K562 (cell line): ENCODE data around the gene RERE. TPM values are rescaled to one million over a fixed set of nuclear protein-coding genes. Genes with fewer than 3 reads are reported as not detected.
A peak's percentile ranks its signal among the peaks of the same experiment; 100 is the strongest.

Experiments
- ATAC-seq: fragments of 200-7000 bp; cut with Tn5 transposase; 3 replicates; pipeline ENCODE4 v1.9.1; 2020; ENCODE audit warnings: moderate library complexity
- BruUV-seq: library from RNA; stranded (reverse); fragments of 400-500 nt; replicated peaks from 2 replicates; lab custom pipeline; 2021; lab: Mats Ljungman, UMichigan
- CTCF ChIA-PET: fragments of 300-600 bp; formaldehyde crosslinking; extraction: SDS; loops from one replicate; lab custom pipeline; 2021; ENCODE audit warnings: low intra/inter-chr PET ratio; lab: Yijun Ruan, JAX
- POLR2A ChIA-PET: fragments of 300-600, 350-650 bp; sonication (Branson Sonifier 250); formaldehyde crosslinking; extraction: SDS; loops from one replicate; lab custom pipeline; 2021; ENCODE audit warnings: antibody characterized with exemption, inconsistent platforms; lab: Yijun Ruan, JAX
- DNase-seq, 4 experiments: peaks; one replicate each; pipeline versions ENCODE4 v3.0.0 to v3.0.0-alpha.2; 2011 to 2018; ENCODE audit warnings: low spot score in 3 of 4, mixed read lengths in 3 of 4; ENCODE audit errors: extremely low read depth in 1 of 4
- FAIRE-seq: peaks from 2 replicates; lab custom pipeline; 2011; peaks lifted over from hg19 to GRCh38; lab: Jason Lieb, UNC
- H2AFZ ChIP-seq: 2 replicates; pipeline ENCODE4 v1.6.0; 2011; ENCODE audit warnings: low read depth, low read length, control low read depth, inconsistent platforms
- H3K27ac ChIP-seq: fragments of 200-600 bp; 3 replicates; pipeline ENCODE4 v1.8.0; 2011; ENCODE audit warnings: low read depth, mild to moderate bottlenecking, control low read depth, inconsistent platforms, low read length, moderate library complexity, mixed read lengths; ENCODE audit errors: extremely low read depth
- H3K27me3 ChIP-seq, 2 experiments: fragments of 300-600 bp in 1 of 2; 2 replicates in 1 of 2; 3 replicates in 1 of 2; pipeline versions ENCODE4 v1.6.0 to v1.8.0; 2011; ENCODE audit warnings: inconsistent platforms in 2 of 2, low read length in 2 of 2, mild to moderate bottlenecking in 1 of 2, mixed read lengths in 1 of 2, moderate library complexity in 1 of 2; ENCODE audit not compliant: control insufficient read depth in 2 of 2, insufficient read depth in 2 of 2
- H3K36me3 ChIP-seq: fragments of 300-600 bp; 3 replicates; pipeline ENCODE4 v1.8.0; 2011; ENCODE audit warnings: mild to moderate bottlenecking, low read length, inconsistent platforms; ENCODE audit not compliant: control insufficient read depth, insufficient read depth
- H3K4me1 ChIP-seq, 2 experiments: fragments of 200-600 bp in 1 of 2; replicated peaks in 1 of 2; 2 replicates in 1 of 2; 3 replicates in 1 of 2; pipeline versions ENCODE4 v1.5.1 to v1.8.0; 2011; ENCODE audit warnings: inconsistent platforms in 2 of 2, low read length in 2 of 2, mild to moderate bottlenecking in 1 of 2, mixed read lengths in 1 of 2, moderate library complexity in 1 of 2; ENCODE audit not compliant: control insufficient read depth in 2 of 2, insufficient read depth in 2 of 2
- H3K4me2 ChIP-seq: 2 replicates; pipeline ENCODE4 v1.6.1; 2011; ENCODE audit warnings: low read length, control low read depth, inconsistent platforms, mixed read lengths; ENCODE audit not compliant: insufficient read depth
- H3K4me3 ChIP-seq: fragments of 200-600 bp; sonication (generic), shearing (Covaris generic); 2 replicates; pipeline ENCODE4 v1.5.1; 2016; ENCODE audit warnings: control low read depth, inconsistent platforms
- H3K79me2 ChIP-seq: fragments of 200-600 bp; 3 replicates; pipeline ENCODE4 v1.8.0; 2011; ENCODE audit warnings: low read length, inconsistent platforms; ENCODE audit not compliant: control insufficient read depth, insufficient read depth
- H3K9ac ChIP-seq, 2 experiments: 2 replicates each; pipeline versions ENCODE4 v1.6.0 to v1.6.1; 2011; ENCODE audit warnings: low read depth in 2 of 2, low read length in 2 of 2, control low read depth in 1 of 2, inconsistent platforms in 1 of 2, mild to moderate bottlenecking in 1 of 2, mixed read lengths in 1 of 2; ENCODE audit not compliant: insufficient read depth in 1 of 2
- H3K9me1 ChIP-seq: one replicate; pipeline ENCODE4 v1.6.0; 2011; ENCODE audit warnings: inconsistent platforms, mild to moderate bottlenecking, low read length, moderate library complexity; ENCODE audit not compliant: control insufficient read depth, insufficient read depth
- H3K9me3 ChIP-seq: replicated peaks from 2 replicates; pipeline ENCODE4 v1.5.1; 2011; ENCODE audit warnings: low read depth, low read length, inconsistent platforms; ENCODE audit not compliant: control insufficient read depth, insufficient read depth
- H4K20me1 ChIP-seq: replicated peaks from 2 replicates; pipeline ENCODE4 v1.6.1; 2011; ENCODE audit warnings: low read length, inconsistent platforms, mixed read lengths; ENCODE audit not compliant: control insufficient read depth, insufficient read depth
- C11orf30 ChIP-seq: fragments of 450-650 bp; IDR thresholded peaks from 2 replicates; pipeline ENCODE4 v1.6.1; 2016; ENCODE audit warnings: low read depth, mild to moderate bottlenecking
- CBX2 ChIP-seq: fragments of 200-600 bp; sonication (generic); IDR thresholded peaks from one replicate; pipeline ENCODE4 v1.6.1; 2012; ENCODE audit warnings: mild to moderate bottlenecking, low read length, inconsistent platforms; ENCODE audit not compliant: insufficient read depth, poor library complexity, severe bottlenecking
- NR4A1 ChIP-seq, 2 experiments: fragments of 250-450 bp in 1 of 2; fragments of 450-650 bp in 1 of 2; sonication (Bioruptor Pico) in 1 of 2; IDR thresholded peaks; 2 replicates each; pipeline versions ENCODE4 v1.4.0 to v1.6.1; 2016 to 2020; ENCODE audit warnings: mild to moderate bottlenecking in 2 of 2, missing compliant biosample characterization in 1 of 2, missing genetic modification characterization in 1 of 2, moderate library complexity in 1 of 2
- POLR2B ChIP-seq: fragments of 450-650 bp; IDR thresholded peaks from 2 replicates; pipeline ENCODE4 v1.6.1; 2018; ENCODE audit warnings: low read depth; ENCODE audit not compliant: partially characterized antibody
- ZNF12 ChIP-seq: sonication (generic); formaldehyde crosslinking; IDR thresholded peaks from 2 replicates; pipeline ENCODE4 v1.4.0; 2020; ENCODE audit warnings: mild to moderate bottlenecking, missing genetic modification reagents
- ZNF316 ChIP-seq: fragments of 450-650 bp; IDR thresholded peaks from 2 replicates; pipeline ENCODE4 v1.6.1; 2016
- ZNF551 ChIP-seq: fragments of 250-450 bp; sonication (Bioruptor Pico); IDR thresholded peaks from 2 replicates; pipeline ENCODE4 v1.5.0; 2021; ENCODE audit warnings: mild to moderate bottlenecking, moderate library complexity
- ZNF780A ChIP-seq: fragments of 250-450 bp; sonication (Bioruptor Pico); IDR thresholded peaks from 2 replicates; pipeline ENCODE4 v1.5.0; 2021; ENCODE audit warnings: mild to moderate bottlenecking
- WGBS: fragments of 100-300 bp; shearing (Covaris generic); methylation state at CpG from one replicate; pipeline ENCODE4 v1.1.6; 2016; ENCODE audit warnings: low coverage, mixed read lengths; ENCODE audit not compliant: insufficient coverage; ENCODE audit errors: missing lambda C conversion rate; 5-methylcytosine and 5-hydroxymethylcytosine counted together
- in situ Hi-C: fragments of 300-500 bp; cut with MboI; formaldehyde crosslinking; loops from 4 replicates; pipeline ENCODE4 v1.15.0; 2018; ENCODE audit warnings: inconsistent platforms, mixed read lengths
- intact Hi-C: fragments of 100-400 bp; cut with micrococcal nuclease; formaldehyde crosslinking; loops from 2 replicates; pipeline ENCODE4 v1.14.2; 2022
- polyA plus RNA-seq, 8 experiments: library from polyadenylated mRNA; depleted of rRNA in 4 of 8; stranded (reverse) in 5 of 8; unstranded in 3 of 8; fragments of >200 nt; fragmentation: Nextera tagmentation in 2 of 8; fragmentation: Illumina TruSeq in 1 of 8; extraction: Ambion mirVana in 2 of 8; extraction: Trizol in 1 of 8; gene quantifications; 2 replicates each; pipeline versions ENCODE4 v1.2.1 to v1.2.3, GENCODE V29; 2011 to 2014; ENCODE audit warnings: inconsistent platforms in 1 of 8, missing spikeins in 1 of 8
- total RNA-seq, 7 experiments: library from RNA; depleted of rRNA in 6 of 7; stranded (reverse); fragments of >200 nt in 6 of 7; fragmentation: Illumina TruSeq in 2 of 7; extraction: Trizol in 2 of 7; gene quantifications; 2 replicates each; pipeline versions ENCODE4 v1.2.1 to v1.2.3, GENCODE V29; 2011 to 2021; ENCODE audit warnings: low replicate concordance in 1 of 7
- TF ChIP-seq, protein P1 (sequence below): fragments of 250-450 bp; sonication (Bioruptor Pico); IDR thresholded peaks from 2 replicates; pipeline ENCODE4 v1.8.0; 2022; ENCODE audit warnings: moderate library complexity, mild to moderate bottlenecking, inconsistent platforms
- TF ChIP-seq, protein P2 (sequence below): fragments of 450-650 bp; IDR thresholded peaks from 2 replicates; pipeline ENCODE4 v1.6.1; 2016
- TF ChIP-seq, protein P3 (sequence below): fragments of 250-450 bp; sonication (Bioruptor Pico); IDR thresholded peaks from 2 replicates; pipeline ENCODE4 v1.5.0; 2021

Gene RERE
- total and polyA plus RNA-seq, 9 of the 15 experiments (the other 6 are each of a cell fraction or from before 2014, with no cell fraction given), result 3.0 to 51.5 (median 13.4) TPM

DNA sequence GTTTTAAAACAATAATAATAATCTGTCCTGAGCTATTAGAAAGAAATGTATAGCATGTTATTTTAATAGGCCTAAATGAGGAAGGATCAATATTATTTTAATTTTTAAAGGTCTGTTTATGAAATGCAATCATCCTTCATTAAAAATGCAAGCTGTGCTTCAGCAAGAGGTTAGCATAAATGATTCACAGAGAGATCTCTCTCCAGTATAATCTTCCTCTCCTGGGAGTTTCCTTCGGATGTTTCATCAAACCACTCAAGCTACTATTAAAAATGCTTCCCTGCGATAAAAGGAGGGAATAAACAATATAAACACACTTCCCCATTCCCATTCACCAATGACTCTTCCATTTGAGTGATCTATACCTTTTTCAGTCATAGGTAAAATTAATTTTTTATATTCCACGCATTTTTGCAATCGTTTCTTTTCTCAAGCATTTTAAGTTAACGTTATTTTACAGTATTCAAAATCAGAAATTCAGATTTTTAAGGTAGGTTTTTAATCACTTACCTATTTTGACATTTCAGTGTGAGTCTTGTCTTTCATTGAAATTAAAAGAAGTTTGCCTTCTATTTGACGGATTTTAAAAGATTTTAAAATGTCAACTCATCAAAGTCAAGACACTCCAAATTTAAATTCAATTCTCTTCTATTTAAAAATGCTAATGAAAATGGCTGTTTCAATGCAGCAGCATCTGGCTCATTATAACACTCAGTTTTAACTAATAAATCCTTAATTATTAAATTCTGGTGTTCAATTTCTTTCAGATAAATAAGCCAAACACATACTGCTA is 64.3 kb downstream of the RERE start:
- intact Hi-C loops, result no loop called here
- CTCF ChIA-PET, result no interaction called here
- H3K9ac ChIP-seq, result no peak overlapping the region
- no peak overlapping the region for H3K27ac ChIP-seq
- H2AFZ ChIP-seq, result no peak overlapping the region
- H3K36me3 ChIP-seq, result no peaks in the 10 kb centered on the region
- H3K4me2 ChIP-seq, result no peak overlapping the region
- no peaks in the 10 kb centered on the region for H4K20me1 ChIP-seq
- BruUV-seq, result no TSS peak
- H3K9me1 ChIP-seq, result no peaks in the 10 kb centered on the region
- POLR2A ChIA-PET, result interaction anchor here (2.4 kb wide), 1 partner anchor 10 kb away, joined by 7 read pairs; no protein-coding TSS in a partner anchor
- TF ChIP-seq ZNF780A (CRISPR knock-in tag) (no peak), ZNF316 (peak; percentile 85), C11orf30 (peak; percentile 66; the same call in 1 of the 2 replicates), CBX2 (no peak)
- TF ChIP-seq, all 486 proteins: peak for 2
- in situ Hi-C loops, result no loop called here
- FAIRE-seq (no peak), DNase-seq (no peak), ATAC-seq (no peak)
- H3K79me2 ChIP-seq, result peaks cover 48% of the 10 kb centered on the region
- no peaks in the 10 kb centered on the region for H3K9me3 ChIP-seq
- no peak overlapping the region for H3K4me3 ChIP-seq
- WGBS, result 85% methylated on average over 6 of the region's 6 CpGs
- H3K4me1 ChIP-seq, result peaks cover 0 to 6% of the 10 kb centered on the region in 2 experiments; a peak in 1 of 5 replicates
- no peaks in the 10 kb centered on the region for H3K27me3 ChIP-seq

DNA sequence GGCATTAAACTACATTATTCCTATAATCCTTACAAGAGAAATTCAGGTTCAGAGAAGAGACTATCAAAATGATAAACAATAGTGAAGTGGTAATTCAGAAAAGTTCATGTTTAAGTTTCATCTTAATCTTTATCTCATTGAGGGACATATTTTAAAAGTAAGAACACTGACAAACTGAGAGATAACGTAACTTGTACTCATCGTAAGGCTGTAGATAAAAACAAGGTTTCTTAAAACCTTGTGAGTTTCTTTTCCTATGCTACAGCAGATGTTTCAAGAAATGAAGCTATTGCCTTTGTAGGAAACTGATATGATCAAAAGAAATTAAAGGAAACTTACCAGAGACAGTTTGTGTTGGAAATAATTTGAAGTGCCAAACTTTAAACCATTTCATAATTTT is 65.0 kb downstream of the RERE start:
- Histone ChIP-seq H3K27me3 (no peaks in the 10 kb centered on the region), H3K9me3 (no peaks in the 10 kb centered on the region), H2AFZ (no peak overlapping the region), H3K9ac (no peak overlapping the region), H3K36me3 (no peaks in the 10 kb centered on the region), H3K79me2 (peaks cover 46% of the 10 kb centered on the region), H3K9me1 (no peaks in the 10 kb centered on the region), H3K4me2 (no peak overlapping the region), H3K27ac (no peak overlapping the region), H3K4me3 (no peak overlapping the region), H4K20me1 (no peaks in the 10 kb centered on the region), H3K4me1 (peaks cover 0 to 6% of the 10 kb centered on the region in 2 experiments; a peak in 1 of 5 replicates)
- in situ Hi-C loops (no loop called here), intact Hi-C loops (no loop called here)
- ChIA-PET POLR2A (interaction anchor here (1.1 to 2.4 kb wide), 2 partner anchors 10 to 30 kb away, joined by 3 to 7 read pairs; no protein-coding TSS in a partner anchor), CTCF (no interaction called here)
- FAIRE-seq, result no peak
- BruUV-seq, result no TSS peak
- no peak for DNase-seq
- ATAC-seq, result no peak
- 14% methylated on average over 2 of the region's 2 CpGs for whole genome bisulfite sequencing
- TF ChIP-seq, protein P1, sequence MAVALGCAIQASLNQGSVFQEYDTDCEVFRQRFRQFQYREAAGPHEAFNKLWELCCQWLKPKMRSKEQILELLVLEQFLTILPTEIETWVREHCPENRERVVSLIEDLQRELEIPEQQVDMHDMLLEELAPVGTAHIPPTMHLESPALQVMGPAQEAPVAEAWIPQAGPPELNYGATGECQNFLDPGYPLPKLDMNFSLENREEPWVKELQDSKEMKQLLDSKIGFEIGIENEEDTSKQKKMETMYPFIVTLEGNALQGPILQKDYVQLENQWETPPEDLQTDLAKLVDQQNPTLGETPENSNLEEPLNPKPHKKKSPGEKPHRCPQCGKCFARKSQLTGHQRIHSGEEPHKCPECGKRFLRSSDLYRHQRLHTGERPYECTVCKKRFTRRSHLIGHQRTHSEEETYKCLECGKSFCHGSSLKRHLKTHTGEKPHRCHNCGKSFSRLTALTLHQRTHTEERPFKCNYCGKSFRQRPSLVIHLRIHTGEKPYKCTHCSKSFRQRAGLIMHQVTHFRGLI (CRISPR knock-in tag), result no peak
- TF ChIP-seq POLR2B (no peak), ZNF551 (no peak), NR4A1 (CRISPR knock-in tag; IDR thresholded peaks at IDR 0.05) (no peak), NR4A1 (tag; IDR thresholded peaks at IDR 0.05) (no peak), ZNF12 (CRISPR knock-in tag) (no peak)
- TF ChIP-seq, protein P2, sequence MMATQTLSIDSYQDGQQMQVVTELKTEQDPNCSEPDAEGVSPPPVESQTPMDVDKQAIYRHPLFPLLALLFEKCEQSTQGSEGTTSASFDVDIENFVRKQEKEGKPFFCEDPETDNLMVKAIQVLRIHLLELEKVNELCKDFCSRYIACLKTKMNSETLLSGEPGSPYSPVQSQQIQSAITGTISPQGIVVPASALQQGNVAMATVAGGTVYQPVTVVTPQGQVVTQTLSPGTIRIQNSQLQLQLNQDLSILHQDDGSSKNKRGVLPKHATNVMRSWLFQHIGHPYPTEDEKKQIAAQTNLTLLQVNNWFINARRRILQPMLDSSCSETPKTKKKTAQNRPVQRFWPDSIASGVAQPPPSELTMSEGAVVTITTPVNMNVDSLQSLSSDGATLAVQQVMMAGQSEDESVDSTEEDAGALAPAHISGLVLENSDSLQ, result no peak
- TF ChIP-seq, protein P3, sequence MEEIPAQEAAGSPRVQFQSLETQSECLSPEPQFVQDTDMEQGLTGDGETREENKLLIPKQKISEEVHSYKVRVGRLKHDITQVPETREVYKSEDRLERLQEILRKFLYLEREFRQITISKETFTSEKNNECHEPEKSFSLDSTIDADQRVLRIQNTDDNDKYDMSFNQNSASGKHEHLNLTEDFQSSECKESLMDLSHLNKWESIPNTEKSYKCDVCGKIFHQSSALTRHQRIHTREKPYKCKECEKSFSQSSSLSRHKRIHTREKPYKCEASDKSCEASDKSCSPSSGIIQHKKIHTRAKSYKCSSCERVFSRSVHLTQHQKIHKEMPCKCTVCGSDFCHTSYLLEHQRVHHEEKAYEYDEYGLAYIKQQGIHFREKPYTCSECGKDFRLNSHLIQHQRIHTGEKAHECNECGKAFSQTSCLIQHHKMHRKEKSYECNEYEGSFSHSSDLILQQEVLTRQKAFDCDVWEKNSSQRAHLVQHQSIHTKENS (CRISPR knock-in tag), result no peak
